ENCODE results near the gene CHEK2. TPM values are rescaled to one million over a fixed set of nuclear protein-coding genes. Genes with fewer than 3 reads are reported as not detected.

CHEK2 gene
- total RNA-seq (2014; rRNA removed; shearing (Covaris generic)) (100 and 121 TPM in 2 replicates), polyA plus RNA-seq (2016; fragmentation: Nextera tagmentation; extraction: Ambion mirVana) (80.0 and 86.0 TPM in 2 replicates)
- long read RNA-seq, transcript CHEK2-208 (15 exons, 1,844 nt): major isoform, 55 of 90 reads
- long read RNA-seq, partial matches to known transcripts: 13 of 90 reads
- long read RNA-seq, other reads (novel, unspliced or antisense): 19 of 90 reads

DNA sequence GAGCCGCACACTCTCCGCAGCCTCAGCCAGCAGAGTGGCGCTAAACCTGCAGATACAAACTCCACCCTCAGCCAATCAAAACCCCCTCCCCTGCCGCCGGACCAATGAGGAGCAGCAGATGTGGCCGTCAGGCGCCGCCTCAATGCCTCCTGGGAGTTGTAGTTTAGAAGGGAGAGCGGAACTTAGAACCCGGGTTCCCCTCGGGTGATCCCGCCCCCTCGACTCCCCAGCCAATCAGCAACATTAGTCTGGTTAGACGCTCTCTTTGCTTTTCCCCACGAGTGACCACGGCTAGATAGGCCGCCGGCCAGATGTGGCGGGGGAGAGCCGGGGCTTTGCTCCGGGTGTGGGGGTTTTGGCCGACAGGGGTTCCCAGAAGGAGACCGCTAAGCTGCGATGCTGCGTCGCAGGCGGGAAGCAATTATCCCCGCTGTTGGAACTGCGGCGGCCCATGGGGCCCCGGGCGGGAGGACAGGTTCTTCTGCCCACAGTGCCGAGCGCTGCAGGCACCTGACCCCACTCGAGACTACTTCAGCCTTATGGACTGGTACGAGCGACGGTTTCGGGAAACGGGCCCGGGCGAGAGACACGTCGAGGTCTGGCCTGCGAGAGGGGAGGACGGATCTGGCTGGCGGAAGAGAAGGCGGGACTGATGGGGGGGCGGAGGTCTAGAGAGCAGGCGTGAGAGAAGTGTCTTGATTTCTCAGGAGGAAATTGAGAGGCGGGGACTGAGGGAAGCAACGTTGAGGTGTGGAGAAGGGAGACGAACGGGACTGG, at the start of gene CHEK2, which contains the start of gene HSCB:
Gene CHEK2 (minus strand): TSS at position 36 of the 777 bp plus-strand sequence. CDS start 7,099 bp downstream, outside the sequence.
Gene HSCB (plus strand): TSS at position 255 of the 777 bp plus-strand sequence. CDS start 57 bp downstream, at position 312.
- Mint-ChIP-seq H3K27ac (peak within 1 kb of the TSS; percentile 90), H3K9me3 (no peaks in the 10 kb centered on the region), H3K27me3 (ENCODE audit: insufficient read depth, low read depth, poor library complexity) (peaks cover 7% of the 10 kb centered on the region), H3K4me3 (peak within 1 kb of the TSS; percentile 87), H3K36me3 (ENCODE audit: low read depth) (peaks cover 38% of the 10 kb centered on the region), H3K4me1 (peaks cover 35% of the 10 kb centered on the region)
- Histone ChIP-seq H3K27me3 (ENCODE audit: insufficient read depth) (no peaks in the 10 kb centered on the region), H3K36me3 (ENCODE audit: insufficient read depth) (peaks cover 18% of the 10 kb centered on the region), H3K9me2 (ENCODE audit: insufficient read depth) (no peaks in the 10 kb centered on the region), H3K4me3 (peak within 1 kb of the TSS; percentile 68), H3F3A (replicated peaks; ENCODE audit: low read depth) (no peaks in the 10 kb centered on the region), H4K20me1 (replicated peaks; ENCODE audit: insufficient read depth) (no peaks in the 10 kb centered on the region; the same call in 1 of the 2 replicates), H3K27ac (ENCODE audit: low read depth) (peak within 1 kb of the TSS; percentile 70), H3K79me2 (replicated peaks; ENCODE audit: insufficient read depth) (peaks cover 56% of the 10 kb centered on the region), H3K4me1 (ENCODE audit: insufficient read depth) (peaks cover 16% of the 10 kb centered on the region), H2AFZ (no peak within 1 kb of the TSS), H3K4me2 (peak within 1 kb of the TSS; percentile 83)
- ATAC-seq: peak; percentile 92
- DNase-seq (ENCODE audit: low spot score): peak; percentile 99
- TF ChIP-seq EZH2phosphoT487 (IDR thresholded peaks at IDR 0.05; ENCODE audit: unreplicated experiment) (no peak), CREB1 (CRISPR knock-in tag; IDR thresholded peaks at IDR 0.05; ENCODE audit: low read depth) (peak; percentile 86), ZNF114 (CRISPR knock-in tag; IDR thresholded peaks at IDR 0.05) (no peak), NANOG (IDR thresholded peaks at IDR 0.05; ENCODE audit: borderline replicate concordance) (no peak), ZNF331 (CRISPR knock-in tag; IDR thresholded peaks at IDR 0.05; ENCODE audit: low read depth) (no peak), STAT1 (IDR thresholded peaks at IDR 0.05; ENCODE audit: unreplicated experiment) (no peak), EZH2 (IDR thresholded peaks at IDR 0.05; ENCODE audit: low read depth, unreplicated experiment) (no peak), JUNB (IDR thresholded peaks at IDR 0.05; ENCODE audit: unreplicated experiment) (no peak), POLR2AphosphoS5 (IDR thresholded peaks at IDR 0.05; ENCODE audit: low read depth) (peak; percentile 87)
- TF ChIP-seq, protein P1, sequence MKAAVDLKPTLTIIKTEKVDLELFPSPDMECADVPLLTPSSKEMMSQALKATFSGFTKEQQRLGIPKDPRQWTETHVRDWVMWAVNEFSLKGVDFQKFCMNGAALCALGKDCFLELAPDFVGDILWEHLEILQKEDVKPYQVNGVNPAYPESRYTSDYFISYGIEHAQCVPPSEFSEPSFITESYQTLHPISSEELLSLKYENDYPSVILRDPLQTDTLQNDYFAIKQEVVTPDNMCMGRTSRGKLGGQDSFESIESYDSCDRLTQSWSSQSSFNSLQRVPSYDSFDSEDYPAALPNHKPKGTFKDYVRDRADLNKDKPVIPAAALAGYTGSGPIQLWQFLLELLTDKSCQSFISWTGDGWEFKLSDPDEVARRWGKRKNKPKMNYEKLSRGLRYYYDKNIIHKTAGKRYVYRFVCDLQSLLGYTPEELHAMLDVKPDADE (IDR thresholded peaks at IDR 0.05): peak; percentile 89
- TF ChIP-seq, protein P2, sequence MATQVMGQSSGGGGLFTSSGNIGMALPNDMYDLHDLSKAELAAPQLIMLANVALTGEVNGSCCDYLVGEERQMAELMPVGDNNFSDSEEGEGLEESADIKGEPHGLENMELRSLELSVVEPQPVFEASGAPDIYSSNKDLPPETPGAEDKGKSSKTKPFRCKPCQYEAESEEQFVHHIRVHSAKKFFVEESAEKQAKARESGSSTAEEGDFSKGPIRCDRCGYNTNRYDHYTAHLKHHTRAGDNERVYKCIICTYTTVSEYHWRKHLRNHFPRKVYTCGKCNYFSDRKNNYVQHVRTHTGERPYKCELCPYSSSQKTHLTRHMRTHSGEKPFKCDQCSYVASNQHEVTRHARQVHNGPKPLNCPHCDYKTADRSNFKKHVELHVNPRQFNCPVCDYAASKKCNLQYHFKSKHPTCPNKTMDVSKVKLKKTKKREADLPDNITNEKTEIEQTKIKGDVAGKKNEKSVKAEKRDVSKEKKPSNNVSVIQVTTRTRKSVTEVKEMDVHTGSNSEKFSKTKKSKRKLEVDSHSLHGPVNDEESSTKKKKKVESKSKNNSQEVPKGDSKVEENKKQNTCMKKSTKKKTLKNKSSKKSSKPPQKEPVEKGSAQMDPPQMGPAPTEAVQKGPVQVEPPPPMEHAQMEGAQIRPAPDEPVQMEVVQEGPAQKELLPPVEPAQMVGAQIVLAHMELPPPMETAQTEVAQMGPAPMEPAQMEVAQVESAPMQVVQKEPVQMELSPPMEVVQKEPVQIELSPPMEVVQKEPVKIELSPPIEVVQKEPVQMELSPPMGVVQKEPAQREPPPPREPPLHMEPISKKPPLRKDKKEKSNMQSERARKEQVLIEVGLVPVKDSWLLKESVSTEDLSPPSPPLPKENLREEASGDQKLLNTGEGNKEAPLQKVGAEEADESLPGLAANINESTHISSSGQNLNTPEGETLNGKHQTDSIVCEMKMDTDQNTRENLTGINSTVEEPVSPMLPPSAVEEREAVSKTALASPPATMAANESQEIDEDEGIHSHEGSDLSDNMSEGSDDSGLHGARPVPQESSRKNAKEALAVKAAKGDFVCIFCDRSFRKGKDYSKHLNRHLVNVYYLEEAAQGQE (IDR thresholded peaks at IDR 0.05; ENCODE audit: unreplicated experiment): no peak
- TF ChIP-seq, protein P3, sequence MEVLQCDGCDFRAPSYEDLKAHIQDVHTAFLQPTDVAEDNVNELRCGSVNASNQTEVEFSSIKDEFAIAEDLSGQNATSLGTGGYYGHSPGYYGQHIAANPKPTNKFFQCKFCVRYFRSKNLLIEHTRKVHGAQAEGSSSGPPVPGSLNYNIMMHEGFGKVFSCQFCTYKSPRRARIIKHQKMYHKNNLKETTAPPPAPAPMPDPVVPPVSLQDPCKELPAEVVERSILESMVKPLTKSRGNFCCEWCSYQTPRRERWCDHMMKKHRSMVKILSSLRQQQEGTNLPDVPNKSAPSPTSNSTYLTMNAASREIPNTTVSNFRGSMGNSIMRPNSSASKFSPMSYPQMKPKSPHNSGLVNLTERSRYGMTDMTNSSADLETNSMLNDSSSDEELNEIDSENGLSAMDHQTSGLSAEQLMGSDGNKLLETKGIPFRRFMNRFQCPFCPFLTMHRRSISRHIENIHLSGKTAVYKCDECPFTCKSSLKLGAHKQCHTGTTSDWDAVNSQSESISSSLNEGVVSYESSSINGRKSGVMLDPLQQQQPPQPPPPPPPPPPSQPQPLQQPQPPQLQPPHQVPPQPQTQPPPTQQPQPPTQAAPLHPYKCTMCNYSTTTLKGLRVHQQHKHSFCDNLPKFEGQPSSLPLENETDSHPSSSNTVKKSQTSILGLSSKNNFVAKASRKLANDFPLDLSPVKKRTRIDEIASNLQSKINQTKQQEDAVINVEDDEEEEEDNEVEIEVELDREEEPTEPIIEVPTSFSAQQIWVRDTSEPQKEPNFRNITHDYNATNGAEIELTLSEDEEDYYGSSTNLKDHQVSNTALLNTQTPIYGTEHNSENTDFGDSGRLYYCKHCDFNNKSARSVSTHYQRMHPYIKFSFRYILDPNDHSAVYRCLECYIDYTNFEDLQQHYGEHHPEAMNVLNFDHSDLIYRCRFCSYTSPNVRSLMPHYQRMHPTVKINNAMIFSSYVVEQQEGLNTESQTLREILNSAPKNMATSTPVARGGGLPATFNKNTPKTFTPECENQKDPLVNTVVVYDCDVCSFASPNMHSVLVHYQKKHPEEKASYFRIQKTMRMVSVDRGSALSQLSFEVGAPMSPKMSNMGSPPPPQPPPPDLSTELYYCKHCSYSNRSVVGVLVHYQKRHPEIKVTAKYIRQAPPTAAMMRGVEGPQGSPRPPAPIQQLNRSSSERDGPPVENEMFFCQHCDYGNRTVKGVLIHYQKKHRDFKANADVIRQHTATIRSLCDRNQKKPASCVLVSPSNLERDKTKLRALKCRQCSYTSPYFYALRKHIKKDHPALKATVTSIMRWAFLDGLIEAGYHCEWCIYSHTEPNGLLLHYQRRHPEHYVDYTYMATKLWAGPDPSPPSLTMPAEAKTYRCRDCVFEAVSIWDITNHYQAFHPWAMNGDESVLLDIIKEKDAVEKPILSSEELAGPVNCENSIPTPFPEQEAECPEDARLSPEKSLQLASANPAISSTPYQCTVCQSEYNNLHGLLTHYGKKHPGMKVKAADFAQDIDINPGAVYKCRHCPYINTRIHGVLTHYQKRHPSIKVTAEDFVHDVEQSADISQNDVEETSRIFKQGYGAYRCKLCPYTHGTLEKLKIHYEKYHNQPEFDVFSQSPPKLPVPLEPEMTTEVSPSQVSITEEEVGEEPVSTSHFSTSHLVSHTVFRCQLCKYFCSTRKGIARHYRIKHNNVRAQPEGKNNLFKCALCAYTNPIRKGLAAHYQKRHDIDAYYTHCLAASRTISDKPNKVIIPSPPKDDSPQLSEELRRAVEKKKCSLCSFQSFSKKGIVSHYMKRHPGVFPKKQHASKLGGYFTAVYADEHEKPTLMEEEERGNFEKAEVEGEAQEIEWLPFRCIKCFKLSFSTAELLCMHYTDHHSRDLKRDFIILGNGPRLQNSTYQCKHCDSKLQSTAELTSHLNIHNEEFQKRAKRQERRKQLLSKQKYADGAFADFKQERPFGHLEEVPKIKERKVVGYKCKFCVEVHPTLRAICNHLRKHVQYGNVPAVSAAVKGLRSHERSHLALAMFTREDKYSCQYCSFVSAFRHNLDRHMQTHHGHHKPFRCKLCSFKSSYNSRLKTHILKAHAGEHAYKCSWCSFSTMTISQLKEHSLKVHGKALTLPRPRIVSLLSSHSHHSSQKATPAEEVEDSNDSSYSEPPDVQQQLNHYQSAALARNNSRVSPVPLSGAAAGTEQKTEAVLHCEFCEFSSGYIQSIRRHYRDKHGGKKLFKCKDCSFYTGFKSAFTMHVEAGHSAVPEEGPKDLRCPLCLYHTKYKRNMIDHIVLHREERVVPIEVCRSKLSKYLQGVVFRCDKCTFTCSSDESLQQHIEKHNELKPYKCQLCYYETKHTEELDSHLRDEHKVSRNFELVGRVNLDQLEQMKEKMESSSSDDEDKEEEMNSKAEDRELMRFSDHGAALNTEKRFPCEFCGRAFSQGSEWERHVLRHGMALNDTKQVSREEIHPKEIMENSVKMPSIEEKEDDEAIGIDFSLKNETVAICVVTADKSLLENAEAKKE (CRISPR knock-in tag; IDR thresholded peaks at IDR 0.05): no peak
- TF ChIP-seq, protein P4, sequence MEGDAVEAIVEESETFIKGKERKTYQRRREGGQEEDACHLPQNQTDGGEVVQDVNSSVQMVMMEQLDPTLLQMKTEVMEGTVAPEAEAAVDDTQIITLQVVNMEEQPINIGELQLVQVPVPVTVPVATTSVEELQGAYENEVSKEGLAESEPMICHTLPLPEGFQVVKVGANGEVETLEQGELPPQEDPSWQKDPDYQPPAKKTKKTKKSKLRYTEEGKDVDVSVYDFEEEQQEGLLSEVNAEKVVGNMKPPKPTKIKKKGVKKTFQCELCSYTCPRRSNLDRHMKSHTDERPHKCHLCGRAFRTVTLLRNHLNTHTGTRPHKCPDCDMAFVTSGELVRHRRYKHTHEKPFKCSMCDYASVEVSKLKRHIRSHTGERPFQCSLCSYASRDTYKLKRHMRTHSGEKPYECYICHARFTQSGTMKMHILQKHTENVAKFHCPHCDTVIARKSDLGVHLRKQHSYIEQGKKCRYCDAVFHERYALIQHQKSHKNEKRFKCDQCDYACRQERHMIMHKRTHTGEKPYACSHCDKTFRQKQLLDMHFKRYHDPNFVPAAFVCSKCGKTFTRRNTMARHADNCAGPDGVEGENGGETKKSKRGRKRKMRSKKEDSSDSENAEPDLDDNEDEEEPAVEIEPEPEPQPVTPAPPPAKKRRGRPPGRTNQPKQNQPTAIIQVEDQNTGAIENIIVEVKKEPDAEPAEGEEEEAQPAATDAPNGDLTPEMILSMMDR (conservative IDR thresholded peaks at IDR 0.05; ENCODE audit: low read depth in 2 of 2): peak in 1 of 2 experiments; percentile 41; a peak in 2 of 4 replicates
